HCT116 (cell line): ENCODE measurements around the gene PAFAH1B1.

Experiments used
- POLR2A ChIP-seq: IDR thresholded peaks from 2 replicates; pipeline ENCODE4 v1.7.0; 2011; ENCODE audit warnings: borderline replicate concordance; ENCODE audit not compliant: insufficient read depth, insufficient read length; ENCODE audit errors: extremely low read depth
- SP1 ChIP-seq: IDR thresholded peaks from 2 replicates; pipeline ENCODE4 v1.6.1; 2012; ENCODE audit warnings: low read depth
- YY1 ChIP-seq: IDR thresholded peaks from 2 replicates; pipeline ENCODE4 v1.6.1; 2011; ENCODE audit warnings: low read length, low read depth, moderate library complexity, mild to moderate bottlenecking; ENCODE audit not compliant: insufficient replicate concordance; ENCODE audit errors: extremely low read depth
- TF ChIP-seq, protein P1 (sequence below): IDR thresholded peaks from 2 replicates; pipeline ENCODE4 v1.6.1; 2012
- TF ChIP-seq, protein P2 (sequence below), 3 experiments: fragments of 200-600 bp in 1 of 3; sonication (generic) in 1 of 3; IDR thresholded peaks in 2 of 3; conservative IDR thresholded peaks in 1 of 3; 2 replicates each; pipeline ENCODE4 v1.5.1; 2012 to 2017; ENCODE audit warnings: low read depth in 2 of 3, low read length in 2 of 3, antibody characterized with exemption in 1 of 3, borderline replicate concordance in 1 of 3, control low read depth in 1 of 3, mild to moderate bottlenecking in 1 of 3, mixed read lengths in 1 of 3, mixed run types in 1 of 3, moderate library complexity in 1 of 3; ENCODE audit not compliant: insufficient read depth in 1 of 3

DNA sequence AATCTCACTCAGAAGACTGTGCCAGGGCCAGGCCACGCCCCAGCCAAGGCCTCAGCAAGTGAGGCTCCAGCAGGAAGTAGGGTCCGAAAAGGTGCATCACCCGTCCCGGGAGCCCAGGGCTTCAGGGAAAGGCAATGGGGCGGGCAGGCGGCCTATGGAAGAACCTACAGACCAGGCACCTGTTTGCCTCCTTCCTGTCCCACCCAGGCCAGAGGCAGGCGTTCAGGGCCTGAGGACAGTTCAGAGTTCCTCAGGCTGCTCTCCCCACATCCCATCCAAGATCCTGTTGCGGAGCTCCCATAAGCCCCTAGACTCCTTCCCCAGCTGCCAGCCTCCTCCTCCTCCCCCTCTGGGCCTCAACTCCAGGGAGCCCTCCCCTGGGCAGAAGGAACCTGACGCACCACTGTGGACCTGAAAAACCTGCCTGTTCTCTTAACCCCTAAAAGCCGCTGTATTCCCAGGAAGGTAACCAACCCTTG, 115.8 kb downstream of the PAFAH1B1 start:
- TF ChIP-seq, protein P1, sequence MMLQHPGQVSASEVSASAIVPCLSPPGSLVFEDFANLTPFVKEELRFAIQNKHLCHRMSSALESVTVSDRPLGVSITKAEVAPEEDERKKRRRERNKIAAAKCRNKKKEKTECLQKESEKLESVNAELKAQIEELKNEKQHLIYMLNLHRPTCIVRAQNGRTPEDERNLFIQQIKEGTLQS, result no peak
- TF ChIP-seq POLR2A, result no peak
- TF ChIP-seq YY1, result no peak
- no peak for TF ChIP-seq SP1
- TF ChIP-seq, protein P2, sequence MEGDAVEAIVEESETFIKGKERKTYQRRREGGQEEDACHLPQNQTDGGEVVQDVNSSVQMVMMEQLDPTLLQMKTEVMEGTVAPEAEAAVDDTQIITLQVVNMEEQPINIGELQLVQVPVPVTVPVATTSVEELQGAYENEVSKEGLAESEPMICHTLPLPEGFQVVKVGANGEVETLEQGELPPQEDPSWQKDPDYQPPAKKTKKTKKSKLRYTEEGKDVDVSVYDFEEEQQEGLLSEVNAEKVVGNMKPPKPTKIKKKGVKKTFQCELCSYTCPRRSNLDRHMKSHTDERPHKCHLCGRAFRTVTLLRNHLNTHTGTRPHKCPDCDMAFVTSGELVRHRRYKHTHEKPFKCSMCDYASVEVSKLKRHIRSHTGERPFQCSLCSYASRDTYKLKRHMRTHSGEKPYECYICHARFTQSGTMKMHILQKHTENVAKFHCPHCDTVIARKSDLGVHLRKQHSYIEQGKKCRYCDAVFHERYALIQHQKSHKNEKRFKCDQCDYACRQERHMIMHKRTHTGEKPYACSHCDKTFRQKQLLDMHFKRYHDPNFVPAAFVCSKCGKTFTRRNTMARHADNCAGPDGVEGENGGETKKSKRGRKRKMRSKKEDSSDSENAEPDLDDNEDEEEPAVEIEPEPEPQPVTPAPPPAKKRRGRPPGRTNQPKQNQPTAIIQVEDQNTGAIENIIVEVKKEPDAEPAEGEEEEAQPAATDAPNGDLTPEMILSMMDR (IDR thresholded peaks at IDR 0.05 in 2 of 3, conservative IDR thresholded peaks at IDR 0.05 in 1 of 3; ENCODE audit: borderline replicate concordance in 1 of 3, insufficient read depth in 1 of 3, low read depth in 2 of 3, low read length in 2 of 3), result no peak
